Ectodermal cell (in vitro differentiated cells): ENCODE data around the gene MAT2B.

Experiments
- H3K27ac ChIP-seq: 2 replicates; pipeline ENCODE4 v1.7.0; 2013; ENCODE audit warnings: mild to moderate bottlenecking, low read depth, low read length; ENCODE audit not compliant: insufficient read depth, poor library complexity, severe bottlenecking
- H3K27me3 ChIP-seq: 2 replicates; pipeline ENCODE4 v1.7.0; 2013; ENCODE audit warnings: mild to moderate bottlenecking, low read length; ENCODE audit not compliant: insufficient read depth, control insufficient read depth, poor library complexity, severe bottlenecking
- H3K36me3 ChIP-seq: one replicate; pipeline ENCODE4 v1.7.0; 2013; ENCODE audit warnings: low read length; ENCODE audit not compliant: control insufficient read depth, insufficient read depth
- H3K4me1 ChIP-seq: one replicate; pipeline ENCODE4 v1.7.0; 2013; ENCODE audit warnings: low read length; ENCODE audit not compliant: control insufficient read depth, insufficient read depth
- H3K4me3 ChIP-seq: 2 replicates; pipeline ENCODE4 v1.7.0; 2013; ENCODE audit warnings: low read depth, low read length, control low read depth; ENCODE audit not compliant: insufficient read depth
- H3K9me3 ChIP-seq: 2 replicates; pipeline ENCODE4 v1.7.0; 2013; ENCODE audit warnings: mild to moderate bottlenecking, low read length, moderate library complexity; ENCODE audit not compliant: control insufficient read depth
- WGBS, 2 experiments: methylation state at CpG; one replicate each; pipeline ENCODE4 v1.1.7; 2013; ENCODE audit warnings: missing lambda C conversion rate in 2 of 2; 5-methylcytosine and 5-hydroxymethylcytosine counted together

Gene MAT2B

DNA sequence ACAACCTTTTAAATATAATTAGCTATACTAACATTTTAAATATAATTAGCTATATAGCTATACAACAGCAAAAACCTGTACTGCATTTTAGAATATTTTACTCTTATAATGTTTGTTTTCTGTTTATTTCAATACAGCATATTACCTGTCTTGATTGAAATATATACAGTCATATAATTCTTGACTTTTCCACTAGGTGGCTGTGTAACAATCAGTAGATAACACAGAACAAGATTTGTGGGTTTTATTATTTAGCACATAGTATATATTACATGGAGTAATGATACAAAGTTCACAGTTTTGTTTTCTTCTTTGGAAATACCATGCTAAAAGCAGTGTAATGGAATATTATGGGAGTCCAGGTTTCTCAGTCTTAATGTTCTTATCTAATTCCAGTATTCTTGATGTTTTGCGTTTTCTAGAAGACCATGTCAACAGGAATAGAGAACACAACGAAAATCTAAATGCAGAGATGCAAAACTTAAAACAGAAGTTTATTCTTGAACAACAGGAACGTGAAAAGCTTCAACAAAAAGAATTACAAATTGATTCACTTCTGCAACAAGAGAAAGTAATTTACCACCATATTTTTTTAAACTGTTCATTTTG is 31.7 kb upstream of the MAT2B start:
- H3K36me3 ChIP-seq, result peaks cover 40% of the 10 kb centered on the region
- H3K27ac ChIP-seq, result no peak overlapping the region
- H3K9me3 ChIP-seq, result no peaks in the 10 kb centered on the region
- no peak overlapping the region for H3K4me3 ChIP-seq
- H3K27me3 ChIP-seq, result no peaks in the 10 kb centered on the region
- 96 to 97% methylated on average over 3 of the region's 3 CpGs for WGBS, 2 experiments
- no peaks in the 10 kb centered on the region for H3K4me1 ChIP-seq

DNA sequence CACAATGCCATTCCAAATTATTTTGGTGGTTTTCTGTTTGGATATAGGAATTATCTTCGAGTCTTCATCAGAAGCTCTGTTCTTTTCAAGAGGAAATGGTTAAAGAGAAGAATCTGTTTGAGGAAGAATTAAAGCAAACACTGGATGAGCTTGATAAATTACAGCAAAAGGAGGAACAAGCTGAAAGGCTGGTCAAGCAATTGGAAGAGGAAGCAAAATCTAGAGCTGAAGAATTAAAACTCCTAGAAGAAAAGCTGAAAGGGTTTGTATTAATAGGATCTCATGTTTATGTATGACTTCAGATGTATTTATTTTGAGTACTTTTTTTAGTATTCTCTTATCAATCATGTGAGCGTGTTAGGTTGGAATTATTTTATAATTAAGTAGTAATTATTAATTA is 30.0 kb upstream of the MAT2B start:
- no peak overlapping the region for H3K4me3 ChIP-seq
- no peaks in the 10 kb centered on the region for H3K4me1 ChIP-seq
- H3K36me3 ChIP-seq, result peaks cover 38% of the 10 kb centered on the region
- 97 to 100% methylated on average over 1 of the region's 2 CpGs for WGBS, 2 experiments
- no peaks in the 10 kb centered on the region for H3K9me3 ChIP-seq
- H3K27ac ChIP-seq, result no peak overlapping the region
- H3K27me3 ChIP-seq, result no peaks in the 10 kb centered on the region

DNA sequence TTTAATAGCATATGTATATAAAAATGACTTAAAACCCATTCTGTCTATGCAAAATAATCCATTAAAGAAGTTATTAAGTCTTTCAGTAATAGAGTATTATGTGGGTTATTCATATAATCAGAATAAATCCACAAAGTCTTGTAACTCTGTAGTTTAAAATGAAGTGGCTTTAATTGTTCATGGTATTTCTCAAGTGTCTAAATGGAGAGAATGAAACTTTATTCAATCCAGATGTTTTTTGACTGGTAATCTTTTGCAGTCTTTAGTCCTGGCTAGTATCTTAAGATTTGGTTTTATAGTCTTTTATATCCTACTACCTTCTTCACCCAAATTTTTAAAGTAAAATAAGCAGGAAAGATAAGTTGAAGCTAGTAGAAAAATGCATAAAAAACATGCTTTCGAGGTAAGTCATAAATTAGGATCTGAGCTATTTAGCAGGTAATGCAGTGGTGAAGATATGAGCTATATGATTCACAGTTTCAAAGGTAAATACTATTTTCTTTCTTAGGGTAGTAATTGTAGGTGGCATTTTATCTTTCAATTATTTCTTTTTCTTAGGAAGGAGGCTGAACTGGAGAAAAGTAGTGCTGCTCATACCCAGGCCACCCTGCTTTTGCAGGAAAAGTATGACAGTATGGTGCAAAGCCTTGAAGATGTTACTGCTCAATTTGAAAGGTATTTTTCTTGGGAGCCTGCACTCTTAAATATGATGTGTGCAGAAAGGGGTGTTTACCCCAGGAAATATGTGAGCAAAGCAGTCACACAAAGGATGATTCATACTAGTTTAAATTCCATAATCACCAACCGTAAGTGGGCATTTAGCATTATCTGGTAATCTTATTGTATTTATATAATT is 27.1 kb upstream of the MAT2B start:
- Histone ChIP-seq H3K36me3 (peaks cover 25% of the 10 kb centered on the region), H3K4me1 (no peaks in the 10 kb centered on the region), H3K27ac (no peak overlapping the region), H3K4me3 (no peak overlapping the region), H3K27me3 (no peaks in the 10 kb centered on the region), H3K9me3 (no peaks in the 10 kb centered on the region)
- WGBS, 2 experiments, result 88 to 94% methylated on average over 1 of the region's 2 CpGs

- no peaks in the 10 kb centered on the region for H3K4me1 ChIP-seq
- no peaks in the 10 kb centered on the region for H3K9me3 ChIP-seq
- H3K36me3 ChIP-seq, result peaks cover 25% of the 10 kb centered on the region
- 100% methylated on average over 1 of the region's 1 CpG for WGBS, 2 experiments
- no peak overlapping the region for H3K27ac ChIP-seq
- no peaks in the 10 kb centered on the region for H3K27me3 ChIP-seq
- H3K4me3 ChIP-seq, result no peak overlapping the region
Measured at GRCh38 chr5:163478982-163479271, 26.5 kb upstream of the MAT2B start.

DNA sequence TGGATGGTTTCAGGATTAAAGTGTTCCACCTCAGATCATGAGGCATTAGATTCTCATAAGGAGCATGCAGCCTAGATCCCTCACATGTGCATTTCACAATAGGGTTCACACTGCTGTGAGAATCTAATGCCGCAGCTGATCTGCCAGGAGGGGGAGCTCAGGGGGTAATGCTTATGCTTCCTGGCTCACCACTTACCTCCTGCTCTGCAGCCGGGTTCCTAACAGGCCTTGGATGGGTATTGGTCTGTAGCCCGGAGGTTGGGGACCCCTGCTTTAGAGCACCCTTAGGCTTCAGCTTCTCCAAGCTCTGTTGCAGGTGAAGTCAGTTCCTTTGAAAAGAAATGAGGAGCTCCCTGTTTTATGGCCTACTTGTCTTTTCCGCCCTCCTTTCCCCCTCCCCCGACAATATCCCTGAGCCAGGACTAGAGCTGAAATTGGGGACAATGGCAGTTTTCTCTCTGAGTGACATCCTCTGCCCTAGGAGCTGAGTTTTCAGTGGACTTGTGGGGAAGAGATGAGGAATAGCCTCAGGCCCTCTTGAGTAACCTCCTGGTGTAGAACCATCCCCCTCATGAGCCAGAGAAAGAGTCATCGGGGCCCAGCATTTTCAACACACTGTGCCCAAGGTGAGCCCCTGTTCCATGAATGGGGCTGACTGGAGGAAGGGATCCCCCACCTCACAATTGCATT is 16.2 kb upstream of the MAT2B start:
- 86 to 88% methylated on average over 6 of the region's 6 CpGs for WGBS, 2 experiments

DNA sequence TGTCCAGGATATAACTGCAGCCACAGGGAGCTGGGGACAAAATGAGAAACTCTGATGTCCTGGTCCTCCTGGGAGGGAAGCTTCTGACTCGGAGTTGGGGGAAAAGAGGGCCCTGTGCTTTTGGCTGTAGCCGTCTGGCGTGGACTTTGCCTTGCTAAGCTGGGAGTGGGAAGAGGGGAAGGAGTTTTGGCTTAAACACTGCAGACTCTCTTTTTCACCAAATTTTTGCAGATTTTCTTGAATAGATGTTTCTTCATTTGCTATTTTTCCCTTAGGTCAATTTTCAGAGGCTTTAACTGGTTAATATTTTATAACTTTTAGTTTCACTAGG is 15.7 kb upstream of the MAT2B start:
- peaks cover 26% of the 10 kb centered on the region for H3K36me3 ChIP-seq
- no peak overlapping the region for H3K4me3 ChIP-seq
- peaks cover 4% of the 10 kb centered on the region for H3K4me1 ChIP-seq
- no peaks in the 10 kb centered on the region for H3K27me3 ChIP-seq
- H3K9me3 ChIP-seq, result no peaks in the 10 kb centered on the region
- H3K27ac ChIP-seq, result no peak overlapping the region
- WGBS, 2 experiments, result 85 to 91% methylated on average over 3 of the region's 3 CpGs

More for the DNA sequence above, 16.2 kb upstream of the MAT2B start:
- peaks cover 4% of the 10 kb centered on the region for H3K4me1 ChIP-seq
- H3K4me3 ChIP-seq, result no peak overlapping the region
- no peaks in the 10 kb centered on the region for H3K27me3 ChIP-seq
- no peaks in the 10 kb centered on the region for H3K9me3 ChIP-seq
- no peak overlapping the region for H3K27ac ChIP-seq
- H3K36me3 ChIP-seq, result peaks cover 29% of the 10 kb centered on the region

DNA sequence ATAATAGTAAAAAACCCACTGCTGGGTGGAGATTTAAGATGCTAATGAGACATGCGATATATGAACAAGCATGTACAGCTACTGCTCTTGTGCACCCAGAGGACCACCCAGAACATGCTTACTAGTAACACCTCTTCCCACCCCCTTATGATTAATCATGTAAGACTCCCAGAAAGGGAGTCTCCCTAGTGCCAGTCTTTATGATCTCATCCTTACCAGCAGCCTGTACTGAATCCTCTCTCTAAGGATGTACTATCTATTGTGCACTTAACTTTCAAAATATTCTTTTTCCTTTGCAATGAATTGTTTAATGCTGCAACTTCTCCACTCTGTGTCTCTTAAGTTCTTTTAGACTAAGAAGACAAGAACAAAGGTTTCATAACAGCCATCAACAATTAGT is 9.1 kb upstream of the MAT2B start:
- Histone ChIP-seq H3K4me3 (no peak overlapping the region), H3K27ac (no peak overlapping the region), H3K36me3 (no peaks in the 10 kb centered on the region), H3K9me3 (no peaks in the 10 kb centered on the region), H3K4me1 (no peaks in the 10 kb centered on the region), H3K27me3 (no peaks in the 10 kb centered on the region)
- 86 to 92% methylated on average over 1 of the region's 1 CpG for WGBS, 2 experiments

- H3K36me3 ChIP-seq, result no peaks in the 10 kb centered on the region
- no peaks in the 10 kb centered on the region for H3K27me3 ChIP-seq
- H3K4me1 ChIP-seq, result no peaks in the 10 kb centered on the region
- H3K27ac ChIP-seq, result no peak overlapping the region
- no peaks in the 10 kb centered on the region for H3K9me3 ChIP-seq
- WGBS, 2 experiments, result 87 to 95% methylated on average over 3 of the region's 3 CpGs
- no peak overlapping the region for H3K4me3 ChIP-seq
Measured at GRCh38 chr5:163497315-163497714, 8.1 kb upstream of the MAT2B start.

- no peak overlapping the region for H3K27ac ChIP-seq
- WGBS, 2 experiments, result 100% methylated on average over 1 of the region's 1 CpG; no CpG with 5 or more reads in 1 of the 2 experiments
- H3K4me1 ChIP-seq, result peaks cover 5% of the 10 kb centered on the region
- H3K36me3 ChIP-seq, result no peaks in the 10 kb centered on the region
- no peaks in the 10 kb centered on the region for H3K9me3 ChIP-seq
- H3K4me3 ChIP-seq, result no peak overlapping the region
- H3K27me3 ChIP-seq, result no peaks in the 10 kb centered on the region
Measured at GRCh38 chr5:163498886-163499285, 6.5 kb upstream of the MAT2B start.

DNA sequence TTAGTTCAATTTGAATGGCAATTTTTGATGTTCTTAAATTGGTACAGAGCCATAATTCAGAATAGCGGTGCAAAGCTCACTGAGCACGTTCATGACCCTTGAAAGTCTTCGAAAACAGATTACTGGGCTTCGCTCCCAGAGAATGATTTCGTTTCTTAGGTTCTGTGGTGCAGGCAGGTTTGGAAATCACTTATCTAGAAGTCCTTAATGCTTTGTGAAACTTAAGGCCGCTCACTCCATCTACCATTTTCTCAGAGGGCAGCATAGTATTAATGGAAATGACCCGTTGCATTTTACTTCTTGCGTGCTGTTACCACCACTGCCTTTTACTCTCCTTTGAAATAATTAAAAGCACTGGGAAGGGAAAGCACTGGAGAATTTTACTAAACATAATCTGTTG is 2.9 kb upstream of the MAT2B start:
- WGBS, 2 experiments, result 85 to 86% methylated on average over 7 to 8 of the region's 8 CpGs
- Histone ChIP-seq H3K4me3 (no peak overlapping the region), H3K4me1 (peaks cover 6% of the 10 kb centered on the region), H3K27me3 (no peaks in the 10 kb centered on the region), H3K36me3 (no peaks in the 10 kb centered on the region), H3K9me3 (no peaks in the 10 kb centered on the region), H3K27ac (no peak overlapping the region)
